H9 (cell line): ENCODE measurements around the gene FXYD7. TPM values are rescaled to one million over a fixed set of nuclear protein-coding genes. Genes with fewer than 3 reads are reported as not detected.

Experiments used
- DNase-seq: peaks from one replicate; pipeline ENCODE4 v3.0.0-alpha.2; 2017
- H2AFZ ChIP-seq: one replicate; pipeline ENCODE4 v1.6.1; 2013; ENCODE audit warnings: mild to moderate bottlenecking, low read length, control low read depth, moderate library complexity
- H2AK5ac ChIP-seq: 2 replicates; pipeline ENCODE4 v1.6.1; 2013; ENCODE audit warnings: low read length, control low read depth, mixed read lengths; ENCODE audit not compliant: insufficient read length
- H2BK120ac ChIP-seq: one replicate; pipeline ENCODE4 v1.6.1; 2013; ENCODE audit warnings: low read depth, mild to moderate bottlenecking, low read length, control low read depth, inconsistent platforms; ENCODE audit not compliant: poor library complexity, severe bottlenecking
- H2BK12ac ChIP-seq: 2 replicates; pipeline ENCODE4 v1.6.1; 2013; ENCODE audit warnings: low read length, control low read depth, mixed read lengths, low read depth; ENCODE audit not compliant: insufficient read length
- H2BK15ac ChIP-seq: 2 replicates; pipeline ENCODE4 v1.6.1; 2013; ENCODE audit warnings: low read depth, low read length, control low read depth
- H2BK20ac ChIP-seq: one replicate; pipeline ENCODE4 v1.6.1; 2013; ENCODE audit warnings: low read depth, mild to moderate bottlenecking, low read length, control low read depth, inconsistent platforms; ENCODE audit not compliant: poor library complexity, severe bottlenecking
- H2BK5ac ChIP-seq: 2 replicates; pipeline ENCODE4 v1.6.1; 2013; ENCODE audit warnings: low read length, control low read depth, mixed read lengths; ENCODE audit not compliant: insufficient read length
- H3K14ac ChIP-seq: 2 replicates; pipeline ENCODE4 v1.6.1; 2013; ENCODE audit warnings: low read length, control low read depth; ENCODE audit not compliant: insufficient read depth
- H3K18ac ChIP-seq: 2 replicates; pipeline ENCODE4 v1.6.1; 2013; ENCODE audit warnings: low read depth, mild to moderate bottlenecking, mixed read lengths, low read length, control low read depth; ENCODE audit not compliant: insufficient read length
- H3K23ac ChIP-seq: 2 replicates; pipeline ENCODE4 v1.6.1; 2013; ENCODE audit warnings: low read length, control low read depth, mixed read lengths, low read depth; ENCODE audit not compliant: insufficient read length
- H3K23me2 ChIP-seq: 2 replicates; pipeline ENCODE4 v1.6.1; 2013; ENCODE audit warnings: low read depth, mild to moderate bottlenecking, mixed read lengths, low read length, control low read depth; ENCODE audit not compliant: insufficient read length, poor library complexity, severe bottlenecking
- H3K27ac ChIP-seq: 2 replicates; pipeline ENCODE4 v1.5.1; 2013; ENCODE audit warnings: low read length, control low read depth, mixed read lengths, low read depth; ENCODE audit not compliant: insufficient read length
- H3K27me3 ChIP-seq: 2 replicates; pipeline ENCODE4 v1.6.1; 2013; ENCODE audit warnings: low read length, control low read depth, inconsistent platforms; ENCODE audit not compliant: insufficient read depth
- H3K4ac ChIP-seq: 2 replicates; pipeline ENCODE4 v1.6.1; 2013; ENCODE audit warnings: low read depth, mild to moderate bottlenecking, control low read depth, inconsistent platforms, low read length, moderate library complexity
- H3K4me1 ChIP-seq: 2 replicates; pipeline ENCODE4 v1.6.1; 2013; ENCODE audit warnings: low read length, control low read depth, inconsistent platforms; ENCODE audit not compliant: insufficient read depth
- H3K4me2 ChIP-seq: 2 replicates; pipeline ENCODE4 v1.6.1; 2013; ENCODE audit warnings: low read length, control low read depth, mixed read lengths; ENCODE audit not compliant: insufficient read length, insufficient read depth
- H3K56ac ChIP-seq: 2 replicates; pipeline ENCODE4 v1.6.1; 2013; ENCODE audit warnings: low read depth, mild to moderate bottlenecking, mixed read lengths, low read length, control low read depth; ENCODE audit not compliant: insufficient read length
- H3K79me1 ChIP-seq: 2 replicates; pipeline ENCODE4 v1.6.1; 2013; ENCODE audit warnings: low read depth, mild to moderate bottlenecking, moderate library complexity, low read length, control low read depth, inconsistent platforms; ENCODE audit not compliant: insufficient read depth, poor library complexity, severe bottlenecking
- H3K79me2 ChIP-seq: 2 replicates; pipeline ENCODE4 v1.6.1; 2013; ENCODE audit warnings: low read length, control low read depth, inconsistent platforms; ENCODE audit not compliant: insufficient read depth
- H3K9ac ChIP-seq: 2 replicates; pipeline ENCODE4 v1.6.1; 2013; ENCODE audit warnings: low read length, control low read depth, mixed read lengths; ENCODE audit not compliant: insufficient read length; ENCODE audit errors: extremely low read depth
- H3K9me3 ChIP-seq: one replicate; pipeline ENCODE4 v1.6.1; 2013; ENCODE audit warnings: low read depth, low read length, inconsistent platforms; ENCODE audit not compliant: control insufficient read depth
- H3T11ph ChIP-seq: one replicate; pipeline ENCODE4 v1.6.1; 2013; ENCODE audit warnings: mild to moderate bottlenecking, low read length, control low read depth, inconsistent platforms
- H4K20me1 ChIP-seq: one replicate; pipeline ENCODE4 v1.6.1; 2013; ENCODE audit not compliant: control insufficient read depth, insufficient read length, insufficient read depth
- H4K5ac ChIP-seq: 2 replicates; pipeline ENCODE4 v1.6.1; 2013; ENCODE audit warnings: low read depth, mild to moderate bottlenecking, mixed read lengths, low read length, control low read depth; ENCODE audit not compliant: insufficient read length
- H4K8ac ChIP-seq: replicated peaks from 2 replicates; pipeline ENCODE4 v1.6.1; 2013; ENCODE audit warnings: low read length, control low read depth, mixed read lengths, low read depth; ENCODE audit not compliant: insufficient read length
- H4K91ac ChIP-seq: 2 replicates; pipeline ENCODE4 v1.6.1; 2013; ENCODE audit warnings: low read depth, mild to moderate bottlenecking, moderate library complexity, mixed read lengths, low read length, control low read depth; ENCODE audit not compliant: insufficient read length
- H3K27ac Mint-ChIP-seq, 3 experiments: 2 replicates in 2 of 3; 3 replicates in 1 of 3; pipeline ENCODE4 v1.8.0; 2020 to 2021; ENCODE audit warnings: mixed read lengths in 3 of 3, mild to moderate bottlenecking in 1 of 3, moderate library complexity in 1 of 3
- H3K27me3 Mint-ChIP-seq: 2 replicates; pipeline ENCODE4 v1.8.0; 2021; ENCODE audit warnings: low read depth, mild to moderate bottlenecking, moderate library complexity, mixed read lengths
- H3K36me3 Mint-ChIP-seq, 3 experiments: 2 replicates in 2 of 3; 3 replicates in 1 of 3; pipeline ENCODE4 v1.8.0; 2020 to 2021; ENCODE audit warnings: low read depth in 3 of 3, mixed read lengths in 3 of 3; ENCODE audit not compliant: insufficient read depth in 1 of 3
- H3K4me1 Mint-ChIP-seq, 2 experiments: 2 replicates each; pipeline ENCODE4 v1.8.0; 2020; ENCODE audit warnings: mixed read lengths in 2 of 2
- H3K4me3 Mint-ChIP-seq, 2 experiments: 2 replicates in 1 of 2; 3 replicates in 1 of 2; pipeline ENCODE4 v1.8.0; 2020 to 2021; ENCODE audit warnings: mild to moderate bottlenecking in 2 of 2, mixed read lengths in 2 of 2, moderate library complexity in 1 of 2
- H3K9me3 Mint-ChIP-seq, 2 experiments: 2 replicates in 1 of 2; 3 replicates in 1 of 2; pipeline ENCODE4 v1.8.0; 2020; ENCODE audit warnings: mild to moderate bottlenecking in 2 of 2, mixed read lengths in 2 of 2, moderate library complexity in 1 of 2
- WGBS: extraction: QIAGEN DNeasy Blood & Tissue Kit; methylation state at CpG from one replicate; pipeline ENCODE4 v1.1.7; 2013; ENCODE audit warnings: missing lambda C conversion rate, low lambda C conversion rate, mixed read lengths; ENCODE audit not compliant: insufficient read length; ENCODE audit errors: extremely low coverage; 5-methylcytosine and 5-hydroxymethylcytosine counted together
- long read RNA-seq: library from polyadenylated mRNA; unstranded; transcript quantifications from one replicate; pipeline ENCODE4 v2.0.0, GENCODE V29; 2020
- total RNA-seq: library from RNA; stranded (reverse); gene quantifications from 2 replicates; pipeline ENCODE4 v1.2.1, GENCODE V29; 2021
- TF ChIP-seq, protein P1 (sequence below): fragments of 200-600 bp; sonication (generic); conservative IDR thresholded peaks from 3 replicates; pipeline ENCODE4 v1.8.0; 2021; ENCODE audit warnings: antibody characterized with exemption, mild to moderate bottlenecking

The FXYD7 gene, protein sequence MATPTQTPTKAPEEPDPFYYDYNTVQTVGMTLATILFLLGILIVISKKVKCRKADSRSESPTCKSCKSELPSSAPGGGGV
- total RNA-seq: 8.2 and 9.0 TPM in 2 replicates
- long read RNA-seq, partial matches to known transcripts: 0 of 5 reads
- long read RNA-seq, other reads (novel, unspliced or antisense): 1 of 5 reads

DNA sequence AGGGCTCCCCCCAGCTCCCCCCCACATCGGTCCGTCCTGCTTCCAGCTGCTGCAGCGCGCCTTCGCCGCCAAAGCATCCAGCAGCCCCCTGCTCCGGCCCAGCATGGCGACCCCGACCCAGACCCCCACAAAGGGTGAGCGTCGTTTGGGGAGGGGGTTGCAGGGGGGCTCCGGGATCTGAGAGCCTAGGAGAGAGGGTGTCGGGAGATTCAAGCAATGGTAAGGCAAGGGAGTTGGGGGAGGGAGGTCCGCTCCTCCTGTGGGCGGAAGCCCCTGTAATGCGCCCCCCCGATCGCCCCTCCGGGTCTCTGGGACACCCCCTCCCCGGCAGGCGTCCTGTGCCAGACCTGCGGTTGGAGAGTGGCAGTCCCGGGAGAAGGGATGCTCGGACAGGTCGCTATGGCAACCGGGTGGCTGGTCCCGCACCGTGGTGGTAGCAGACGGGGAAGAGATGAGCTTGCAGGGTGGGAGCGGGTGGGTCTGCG, at the start of gene FXYD7:
Gene FXYD7, plus strand, starts transcription at position 25 of the 485 bp plus-strand sequence. Its CDS starts 79 bp downstream, at position 104.
- Histone ChIP-seq H3K4ac (no peak within 1 kb of the TSS), H4K20me1 (no peaks in the 10 kb centered on the region), H3K23ac (no peak within 1 kb of the TSS), H2BK20ac (no peak within 1 kb of the TSS), H4K5ac (no peak within 1 kb of the TSS), H4K91ac (no peak within 1 kb of the TSS), H2BK120ac (no peak within 1 kb of the TSS), H3K18ac (no peak within 1 kb of the TSS), H3K27ac (no peak within 1 kb of the TSS), H4K8ac (no peak within 1 kb of the TSS), H2AFZ (no peak within 1 kb of the TSS), H3K14ac (0 out of 2 replicates have a peak within 1 kb of the TSS, but pooled peaks have one; percentile 1), H3K4me1 (peaks cover 2% of the 10 kb centered on the region; the same call in 1 of the 2 replicates), H3K9me3 (no peaks in the 10 kb centered on the region), H3K4me2 (peak within 1 kb of the TSS; percentile 82), H2BK12ac (no peak within 1 kb of the TSS), H3K56ac (no peak within 1 kb of the TSS), H3K9ac (no peak within 1 kb of the TSS), H3K79me1 (no peaks in the 10 kb centered on the region), H2AK5ac (no peak within 1 kb of the TSS), H2BK5ac (no peak within 1 kb of the TSS), H3K79me2 (no peaks in the 10 kb centered on the region), H3T11ph (no peak within 1 kb of the TSS), H3K23me2 (peaks cover 24% of the 10 kb centered on the region), H3K27me3 (no peaks in the 10 kb centered on the region; the same call in 1 of the 2 replicates), H2BK15ac (no peak within 1 kb of the TSS)
- WGBS: no CpG with 5 or more reads among the region's 31 CpGs
- peaks cover 39 to 51% of the 10 kb centered on the region in 2 experiments for H3K4me1 Mint-ChIP-seq
- TF ChIP-seq, protein P1, sequence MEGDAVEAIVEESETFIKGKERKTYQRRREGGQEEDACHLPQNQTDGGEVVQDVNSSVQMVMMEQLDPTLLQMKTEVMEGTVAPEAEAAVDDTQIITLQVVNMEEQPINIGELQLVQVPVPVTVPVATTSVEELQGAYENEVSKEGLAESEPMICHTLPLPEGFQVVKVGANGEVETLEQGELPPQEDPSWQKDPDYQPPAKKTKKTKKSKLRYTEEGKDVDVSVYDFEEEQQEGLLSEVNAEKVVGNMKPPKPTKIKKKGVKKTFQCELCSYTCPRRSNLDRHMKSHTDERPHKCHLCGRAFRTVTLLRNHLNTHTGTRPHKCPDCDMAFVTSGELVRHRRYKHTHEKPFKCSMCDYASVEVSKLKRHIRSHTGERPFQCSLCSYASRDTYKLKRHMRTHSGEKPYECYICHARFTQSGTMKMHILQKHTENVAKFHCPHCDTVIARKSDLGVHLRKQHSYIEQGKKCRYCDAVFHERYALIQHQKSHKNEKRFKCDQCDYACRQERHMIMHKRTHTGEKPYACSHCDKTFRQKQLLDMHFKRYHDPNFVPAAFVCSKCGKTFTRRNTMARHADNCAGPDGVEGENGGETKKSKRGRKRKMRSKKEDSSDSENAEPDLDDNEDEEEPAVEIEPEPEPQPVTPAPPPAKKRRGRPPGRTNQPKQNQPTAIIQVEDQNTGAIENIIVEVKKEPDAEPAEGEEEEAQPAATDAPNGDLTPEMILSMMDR: peak; percentile 29; the same call in 1 of the 3 replicates
- no peaks in the 10 kb centered on the region for H3K9me3 Mint-ChIP-seq
- H3K36me3 Mint-ChIP-seq: peaks cover 3 to 10% (median 6%) of the 10 kb centered on the region in 3 experiments; a peak in 5 of 7 replicates
- H3K27me3 Mint-ChIP-seq: peaks cover 44% of the 10 kb centered on the region
- peak within 1 kb of the TSS; percentile 66 to 87 for H3K4me3 Mint-ChIP-seq
- peak; percentile 65 for DNase-seq
- H3K27ac Mint-ChIP-seq: peak within 1 kb of the TSS; percentile 24 to 79 (median 73); a peak in 3 of 7 replicates
